Stimulated activated CD4-positive, alpha-beta T cell treated with anti-CD3 and anti-CD28 coated beads, Interleukin-4, amount 100 ng/mL, for 4 hours (primary cell): ENCODE data around the gene JUND.
"Not testable (repeated sequence)": the region's sequence is repeated elsewhere in the genome, so short reads cannot be mapped to it uniquely, and the experiment has no call there.

Source experiments
- DNase-seq, 2 experiments: peaks; one replicate each; pipeline ENCODE4 v3.0.0-alpha.2; 2020

The JUND gene

GRCh38 chr19:18281082-18282020 lies at the start of gene JUND:
JUND (minus strand) TSS chr19:18281622; CDS start chr19:18281484, 138 bp downstream.
- peak; percentile 95 to 96 for DNase-seq

- no peak for DNase-seq
These were observed 49.4 kb upstream of the JUND start for GRCh38 chr19:18330868-18331267.

GRCh38 chr19:18329035-18329376 lies 47.6 kb upstream of the JUND start:
- no peak for DNase-seq

GRCh38 chr19:18328340-18329034 lies 47.1 kb upstream of the JUND start:
- peak; percentile 69 to 86 for DNase-seq

- no peak for DNase-seq
These were observed 45.4 kb upstream of the JUND start for GRCh38 chr19:18326772-18327171.

GRCh38 chr19:18324373-18324731 lies 42.9 kb upstream of the JUND start:
- not testable (repeated sequence) for DNase-seq

- peak; percentile 99 for DNase-seq
These were observed 41.5 kb upstream of the JUND start, which contains the start of gene LSM4 for GRCh38 chr19:18322759-18323460. LSM4 (minus strand) TSS chr19:18323076; CDS start chr19:18323020, 56 bp downstream.

- DNase-seq, result peak; percentile 13 to 47
These were observed 40.9 kb upstream of the JUND start for GRCh38 chr19:18322318-18322758.

GRCh38 chr19:18321734-18322102 lies 40.3 kb upstream of the JUND start:
- no peak for DNase-seq

GRCh38 chr19:18320865-18321733 lies 39.7 kb upstream of the JUND start:
- DNase-seq, result no peak

- no peak for DNase-seq
These were observed 38.2 kb upstream of the JUND start for GRCh38 chr19:18319591-18320135.

- DNase-seq, result peak in 1 of 2 experiments; percentile 43
These were observed 36.8 kb upstream of the JUND start for GRCh38 chr19:18317961-18318800.

GRCh38 chr19:18313398-18313797 lies 32.0 kb upstream of the JUND start:
- DNase-seq, result no peak

GRCh38 chr19:18312092-18312534 lies 30.7 kb upstream of the JUND start:
- no peak for DNase-seq

GRCh38 chr19:18311502-18312091 lies 30.2 kb upstream of the JUND start:
- DNase-seq, result no peak

GRCh38 chr19:18310966-18311365 lies 29.5 kb upstream of the JUND start:
- no peak for DNase-seq

GRCh38 chr19:18310118-18310909 lies 28.9 kb upstream of the JUND start:
- DNase-seq, result no peak

- no peak for DNase-seq
These were observed 28.2 kb upstream of the JUND start for GRCh38 chr19:18309525-18310064.

- DNase-seq, result no peak
These were observed 27.5 kb upstream of the JUND start for GRCh38 chr19:18308948-18309325.
